GM23338 (cell line): Measurements from ENCODE around the gene BMP8B. TPM values are rescaled to one million over a fixed set of nuclear protein-coding genes. Genes with fewer than 3 reads are reported as not detected.

Source experiments
- ATAC-seq: fragments of 200-7000 bp; cut with Tn5 transposase; 3 replicates; pipeline ENCODE4 v1.9.1; 2020
- DNase-seq: peaks from one replicate; pipeline ENCODE4 v3.0.0-alpha.2; 2015; ENCODE audit warnings: low spot score
- H2AFZ ChIP-seq: fragments of 200-600 bp; sonication (generic); 2 replicates; pipeline ENCODE4 v1.8.0; 2016; ENCODE audit warnings: antibody characterized with exemption, mild to moderate bottlenecking, moderate library complexity
- H3F3A ChIP-seq: fragments of 200-600 bp; sonication (generic); replicated peaks from 2 replicates; pipeline ENCODE4 v1.8.0; 2017; ENCODE audit warnings: antibody characterized with exemption, mixed run types, low read depth
- H3K27ac ChIP-seq: fragments of 200-600 bp; sonication (generic); 2 replicates; pipeline ENCODE4 v1.6.1; 2016; ENCODE audit warnings: low read depth
- H3K27me3 ChIP-seq: fragments of 200-600 bp; sonication (generic); 2 replicates; pipeline ENCODE4 v1.8.0; 2016; ENCODE audit warnings: mild to moderate bottlenecking, mixed run types, moderate library complexity; ENCODE audit not compliant: insufficient read depth
- H3K36me3 ChIP-seq: fragments of 200-600 bp; sonication (generic); 2 replicates; pipeline ENCODE4 v1.8.0; 2016; ENCODE audit warnings: mild to moderate bottlenecking; ENCODE audit not compliant: insufficient read depth
- H3K4me1 ChIP-seq: fragments of 200-600 bp; sonication (generic); 2 replicates; pipeline ENCODE4 v1.8.0; 2016; ENCODE audit warnings: mild to moderate bottlenecking, moderate library complexity; ENCODE audit not compliant: insufficient read depth
- H3K4me2 ChIP-seq: fragments of 200-600 bp; sonication (generic); 2 replicates; pipeline ENCODE4 v1.7.1; 2017; ENCODE audit warnings: mixed run types
- H3K4me3 ChIP-seq: fragments of 200-600 bp; sonication (generic); 2 replicates; pipeline ENCODE4 v1.6.1; 2016; ENCODE audit warnings: mixed run types
- H3K79me2 ChIP-seq: fragments of 200-600 bp; sonication (generic); replicated peaks from 2 replicates; pipeline ENCODE4 v1.8.0; 2017; ENCODE audit warnings: mild to moderate bottlenecking; ENCODE audit not compliant: insufficient read depth
- H3K9me2 ChIP-seq: fragments of 200-600 bp; sonication (generic); 2 replicates; pipeline ENCODE4 v1.8.0; 2017; ENCODE audit not compliant: insufficient read depth
- H4K20me1 ChIP-seq: fragments of 200-600 bp; sonication (generic); replicated peaks from 2 replicates; pipeline ENCODE4 v1.8.0; 2017; ENCODE audit warnings: mild to moderate bottlenecking; ENCODE audit not compliant: insufficient read depth
- H3K27ac Mint-ChIP-seq: 2 replicates; pipeline ENCODE4 v1.8.0; 2020; ENCODE audit warnings: inconsistent platforms, mild to moderate bottlenecking, moderate library complexity, mixed read lengths
- H3K27me3 Mint-ChIP-seq: 3 replicates; pipeline ENCODE4 v1.8.0; 2022; ENCODE audit warnings: low read depth, mild to moderate bottlenecking, moderate library complexity, mixed read lengths, inconsistent platforms; ENCODE audit not compliant: insufficient read depth, poor library complexity
- H3K36me3 Mint-ChIP-seq: 3 replicates; pipeline ENCODE4 v1.8.0; 2021; ENCODE audit warnings: low read depth, mild to moderate bottlenecking, inconsistent platforms, moderate library complexity, mixed read lengths
- H3K4me1 Mint-ChIP-seq: 3 replicates; pipeline ENCODE4 v1.8.0; 2020; ENCODE audit warnings: mild to moderate bottlenecking, inconsistent platforms, mixed read lengths
- H3K4me3 Mint-ChIP-seq: 3 replicates; pipeline ENCODE4 v1.8.0; 2021; ENCODE audit warnings: moderate library complexity, mild to moderate bottlenecking, inconsistent platforms, mixed read lengths
- H3K9me3 Mint-ChIP-seq: 3 replicates; pipeline ENCODE4 v1.8.0; 2020; ENCODE audit warnings: moderate library complexity, mild to moderate bottlenecking, inconsistent platforms, mixed read lengths
- CREB1 ChIP-seq: fragments of 250-450 bp; sonication (Bioruptor Pico); IDR thresholded peaks from 2 replicates; pipeline ENCODE4 v1.5.0; 2020; ENCODE audit warnings: low read depth, mild to moderate bottlenecking, moderate library complexity
- EZH2 ChIP-seq: fragments of 200-600 bp; sonication (generic); IDR thresholded peaks from one replicate; pipeline ENCODE4 v1.8.0; 2017; ENCODE audit warnings: antibody characterized with exemption, mild to moderate bottlenecking, low read depth; ENCODE audit not compliant: unreplicated experiment
- EZH2phosphoT487 ChIP-seq: fragments of 200-600 bp; sonication (generic); IDR thresholded peaks from one replicate; pipeline ENCODE4 v1.8.1; 2018; ENCODE audit warnings: antibody characterized with exemption; ENCODE audit not compliant: unreplicated experiment
- JUNB ChIP-seq: IDR thresholded peaks from one replicate; pipeline ENCODE4 v1.6.1; 2016; ENCODE audit warnings: antibody characterized with exemption; ENCODE audit not compliant: unreplicated experiment
- NANOG ChIP-seq: IDR thresholded peaks from 2 replicates; pipeline ENCODE4 v1.6.1; 2016; ENCODE audit warnings: antibody characterized with exemption, borderline replicate concordance
- POLR2AphosphoS5 ChIP-seq: IDR thresholded peaks from 2 replicates; pipeline ENCODE4 v1.6.1; 2016; ENCODE audit warnings: antibody characterized with exemption, low read depth
- STAT1 ChIP-seq: IDR thresholded peaks from one replicate; pipeline ENCODE4 v1.6.1; 2016; ENCODE audit warnings: antibody characterized with exemption; ENCODE audit not compliant: unreplicated experiment
- ZNF114 ChIP-seq: fragments of 250-450 bp; sonication (Bioruptor Pico); IDR thresholded peaks from 2 replicates; pipeline ENCODE4 v1.5.0; 2020; ENCODE audit warnings: mild to moderate bottlenecking, moderate library complexity
- ZNF331 ChIP-seq: fragments of 250-450 bp; sonication (Bioruptor Pico); IDR thresholded peaks from 2 replicates; pipeline ENCODE4 v1.5.0; 2020; ENCODE audit warnings: low read depth, mild to moderate bottlenecking, moderate library complexity
- ZNF462 ChIP-seq: fragments of 250-450 bp; sonication (Bioruptor Pico); IDR thresholded peaks from 2 replicates; pipeline ENCODE4 v1.5.0; 2020; ENCODE audit warnings: mild to moderate bottlenecking, moderate library complexity
- polyA plus RNA-seq: library from polyadenylated mRNA; unstranded; fragments of >200 nt; fragmentation: Nextera tagmentation; extraction: Ambion mirVana; gene quantifications from 2 replicates; pipeline ENCODE4 v1.2.1, GENCODE V29; 2016
- total RNA-seq: library from RNA; depleted of rRNA; stranded (reverse); fragments of >200 nt; shearing (Covaris generic); gene quantifications from 2 replicates; pipeline ENCODE4 v1.2.3, GENCODE V29; 2014
- TF ChIP-seq, protein P1 (sequence below): IDR thresholded peaks from one replicate; pipeline ENCODE4 v1.6.1; 2018; ENCODE audit warnings: antibody characterized with exemption; ENCODE audit not compliant: unreplicated experiment
- TF ChIP-seq, protein P2 (sequence below): IDR thresholded peaks from 2 replicates; pipeline ENCODE4 v1.6.1; 2016; ENCODE audit warnings: antibody characterized with exemption
- TF ChIP-seq, protein P3 (sequence below), 2 experiments: fragments of 200-600 bp in 1 of 2; sonication (generic) in 1 of 2; conservative IDR thresholded peaks; 2 replicates each; pipeline versions ENCODE4 v1.5.1 to v1.6.1; 2016 to 2017; ENCODE audit warnings: antibody characterized with exemption in 2 of 2, low read depth in 2 of 2, mild to moderate bottlenecking in 2 of 2, moderate library complexity in 1 of 2

Gene BMP8B
- total and polyA plus RNA-seq, 2 experiments from 2014 or later = 0.16 to 0.90 TPM

GRCh38 chr1:39761557-39762260, 27.0 kb downstream of the BMP8B start:
- TF ChIP-seq EZH2phosphoT487 (no peak), EZH2 (no peak), NANOG (no peak), ZNF331 (CRISPR knock-in tag) (no peak), JUNB (no peak), ZNF114 (CRISPR knock-in tag) (no peak), STAT1 (no peak), ZNF462 (no peak), CREB1 (CRISPR knock-in tag) (no peak), POLR2AphosphoS5 (no peak)
- TF ChIP-seq, protein P1, sequence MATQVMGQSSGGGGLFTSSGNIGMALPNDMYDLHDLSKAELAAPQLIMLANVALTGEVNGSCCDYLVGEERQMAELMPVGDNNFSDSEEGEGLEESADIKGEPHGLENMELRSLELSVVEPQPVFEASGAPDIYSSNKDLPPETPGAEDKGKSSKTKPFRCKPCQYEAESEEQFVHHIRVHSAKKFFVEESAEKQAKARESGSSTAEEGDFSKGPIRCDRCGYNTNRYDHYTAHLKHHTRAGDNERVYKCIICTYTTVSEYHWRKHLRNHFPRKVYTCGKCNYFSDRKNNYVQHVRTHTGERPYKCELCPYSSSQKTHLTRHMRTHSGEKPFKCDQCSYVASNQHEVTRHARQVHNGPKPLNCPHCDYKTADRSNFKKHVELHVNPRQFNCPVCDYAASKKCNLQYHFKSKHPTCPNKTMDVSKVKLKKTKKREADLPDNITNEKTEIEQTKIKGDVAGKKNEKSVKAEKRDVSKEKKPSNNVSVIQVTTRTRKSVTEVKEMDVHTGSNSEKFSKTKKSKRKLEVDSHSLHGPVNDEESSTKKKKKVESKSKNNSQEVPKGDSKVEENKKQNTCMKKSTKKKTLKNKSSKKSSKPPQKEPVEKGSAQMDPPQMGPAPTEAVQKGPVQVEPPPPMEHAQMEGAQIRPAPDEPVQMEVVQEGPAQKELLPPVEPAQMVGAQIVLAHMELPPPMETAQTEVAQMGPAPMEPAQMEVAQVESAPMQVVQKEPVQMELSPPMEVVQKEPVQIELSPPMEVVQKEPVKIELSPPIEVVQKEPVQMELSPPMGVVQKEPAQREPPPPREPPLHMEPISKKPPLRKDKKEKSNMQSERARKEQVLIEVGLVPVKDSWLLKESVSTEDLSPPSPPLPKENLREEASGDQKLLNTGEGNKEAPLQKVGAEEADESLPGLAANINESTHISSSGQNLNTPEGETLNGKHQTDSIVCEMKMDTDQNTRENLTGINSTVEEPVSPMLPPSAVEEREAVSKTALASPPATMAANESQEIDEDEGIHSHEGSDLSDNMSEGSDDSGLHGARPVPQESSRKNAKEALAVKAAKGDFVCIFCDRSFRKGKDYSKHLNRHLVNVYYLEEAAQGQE = no peak
- TF ChIP-seq, protein P2, sequence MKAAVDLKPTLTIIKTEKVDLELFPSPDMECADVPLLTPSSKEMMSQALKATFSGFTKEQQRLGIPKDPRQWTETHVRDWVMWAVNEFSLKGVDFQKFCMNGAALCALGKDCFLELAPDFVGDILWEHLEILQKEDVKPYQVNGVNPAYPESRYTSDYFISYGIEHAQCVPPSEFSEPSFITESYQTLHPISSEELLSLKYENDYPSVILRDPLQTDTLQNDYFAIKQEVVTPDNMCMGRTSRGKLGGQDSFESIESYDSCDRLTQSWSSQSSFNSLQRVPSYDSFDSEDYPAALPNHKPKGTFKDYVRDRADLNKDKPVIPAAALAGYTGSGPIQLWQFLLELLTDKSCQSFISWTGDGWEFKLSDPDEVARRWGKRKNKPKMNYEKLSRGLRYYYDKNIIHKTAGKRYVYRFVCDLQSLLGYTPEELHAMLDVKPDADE = no peak
- TF ChIP-seq, protein P3, sequence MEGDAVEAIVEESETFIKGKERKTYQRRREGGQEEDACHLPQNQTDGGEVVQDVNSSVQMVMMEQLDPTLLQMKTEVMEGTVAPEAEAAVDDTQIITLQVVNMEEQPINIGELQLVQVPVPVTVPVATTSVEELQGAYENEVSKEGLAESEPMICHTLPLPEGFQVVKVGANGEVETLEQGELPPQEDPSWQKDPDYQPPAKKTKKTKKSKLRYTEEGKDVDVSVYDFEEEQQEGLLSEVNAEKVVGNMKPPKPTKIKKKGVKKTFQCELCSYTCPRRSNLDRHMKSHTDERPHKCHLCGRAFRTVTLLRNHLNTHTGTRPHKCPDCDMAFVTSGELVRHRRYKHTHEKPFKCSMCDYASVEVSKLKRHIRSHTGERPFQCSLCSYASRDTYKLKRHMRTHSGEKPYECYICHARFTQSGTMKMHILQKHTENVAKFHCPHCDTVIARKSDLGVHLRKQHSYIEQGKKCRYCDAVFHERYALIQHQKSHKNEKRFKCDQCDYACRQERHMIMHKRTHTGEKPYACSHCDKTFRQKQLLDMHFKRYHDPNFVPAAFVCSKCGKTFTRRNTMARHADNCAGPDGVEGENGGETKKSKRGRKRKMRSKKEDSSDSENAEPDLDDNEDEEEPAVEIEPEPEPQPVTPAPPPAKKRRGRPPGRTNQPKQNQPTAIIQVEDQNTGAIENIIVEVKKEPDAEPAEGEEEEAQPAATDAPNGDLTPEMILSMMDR (conservative IDR thresholded peaks at IDR 0.05; ENCODE audit: low read depth in 2 of 2) = no peak
- Histone ChIP-seq H4K20me1 (no peaks in the 10 kb centered on the region), H3K4me2 (no peak overlapping the region), H2AFZ (no peak overlapping the region), H3K79me2 (no peaks in the 10 kb centered on the region), H3K36me3 (no peaks in the 10 kb centered on the region), H3F3A (no peaks in the 10 kb centered on the region), H3K9me2 (no peaks in the 10 kb centered on the region), H3K4me1 (no peaks in the 10 kb centered on the region), H3K27me3 (no peaks in the 10 kb centered on the region), H3K4me3 (no peak overlapping the region), H3K27ac (no peak overlapping the region)
- no peak for ATAC-seq
- Mint-ChIP-seq H3K4me1 (no peaks in the 10 kb centered on the region), H3K4me3 (no peak overlapping the region), H3K36me3 (peaks cover 27% of the 10 kb centered on the region), H3K9me3 (peaks cover 15% of the 10 kb centered on the region; the same call in 2 of the 3 replicates), H3K27me3 (peaks cover 3% of the 10 kb centered on the region), H3K27ac (no peak overlapping the region)
- DNase-seq = no peak
